ENCODE results near the gene TBC1D24. TPM values are rescaled to one million over a fixed set of nuclear protein-coding genes. Genes with fewer than 3 reads are reported as not detected.

Gene TBC1D24
- total and polyA plus RNA-seq, 2 donors (not counting 1 experiment from before 2014, with no cell fraction given), result 6.3 to 10.9 TPM

DNA sequence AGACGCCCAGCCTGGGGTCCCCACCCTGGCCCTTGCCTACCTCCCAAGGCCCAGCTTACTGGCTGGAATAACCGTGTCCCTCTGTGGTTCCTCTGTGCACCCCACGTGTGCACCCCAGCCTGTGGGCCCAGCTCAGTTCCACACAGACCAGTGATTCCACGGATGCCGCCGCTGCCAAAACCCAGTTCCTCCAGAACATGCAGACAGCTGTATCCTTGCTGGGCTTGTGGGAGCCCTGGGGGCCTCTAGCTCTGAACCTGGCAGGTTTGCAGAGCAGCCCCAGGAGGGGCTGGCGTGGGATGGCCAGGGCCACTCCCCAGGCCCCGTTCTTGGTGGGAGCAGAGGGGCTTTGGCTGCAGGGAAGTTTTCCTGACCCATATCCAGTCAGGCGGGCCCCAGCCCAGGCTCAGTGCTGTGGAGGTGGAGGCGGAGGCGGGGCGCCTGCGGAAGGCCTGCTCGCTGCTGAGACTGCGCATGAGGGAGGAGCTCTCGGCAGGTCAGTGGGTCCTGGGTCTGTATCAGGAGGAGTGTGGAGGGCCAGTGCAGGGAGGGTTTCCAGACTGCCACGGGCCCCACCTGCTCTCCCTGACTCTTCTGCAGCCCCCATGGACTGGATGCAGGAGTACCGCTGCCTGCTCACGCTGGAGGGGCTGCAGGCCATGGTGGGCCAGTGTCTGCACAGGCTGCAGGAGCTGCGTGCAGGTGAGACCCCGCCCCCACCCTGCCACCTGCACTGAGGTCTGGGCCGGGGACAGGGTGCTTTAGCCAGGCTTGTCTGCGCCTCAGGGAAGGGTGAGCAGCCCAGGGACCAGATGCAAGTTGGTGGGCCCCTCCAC lies 12.7 kb upstream of the TBC1D24 start:
- Histone ChIP-seq H3K4me1 (ENCODE audit: control insufficient read depth, extremely low read depth, insufficient read depth, low read length) (peaks cover 5% of the 10 kb centered on the region), H4K20me1 (ENCODE audit: control insufficient read depth, extremely low read depth, insufficient read depth, low read length) (no peaks in the 10 kb centered on the region), H2AFZ (ENCODE audit: low read length) (no peak overlapping the region), H3K79me2 (ENCODE audit: control insufficient read depth, insufficient read depth, low read length) (no peaks in the 10 kb centered on the region), H3K9me3 (ENCODE audit: control insufficient read depth, insufficient read depth, low read depth, low read length) (no peaks in the 10 kb centered on the region), H3K4me3 (replicated peaks in 1 of 4; ENCODE audit: control extremely low read depth in 1 of 4, insufficient read depth in 1 of 4, low read depth in 3 of 4, low read length in 4 of 4) (no peak overlapping the region), H3K9ac (ENCODE audit: insufficient read depth, low read length) (no peak overlapping the region), H3K36me3 (ENCODE audit: control insufficient read depth, insufficient read depth, low read length) (peaks cover 1% of the 10 kb centered on the region), H3K27me3 (ENCODE audit: control insufficient read depth, insufficient read depth, low read length) (no peaks in the 10 kb centered on the region), H3K27ac (ENCODE audit: insufficient read depth, low read length) (no peak overlapping the region), H3K4me2 (ENCODE audit: extremely low read depth, insufficient read depth, low read length) (no peak overlapping the region)
- no peak for DNase-seq (ENCODE audit: low read depth in 2 of 2)
- no peak for TF ChIP-seq EZH2 (IDR thresholded peaks at IDR 0.05; ENCODE audit: low read length, missing control alignments)

DNA sequence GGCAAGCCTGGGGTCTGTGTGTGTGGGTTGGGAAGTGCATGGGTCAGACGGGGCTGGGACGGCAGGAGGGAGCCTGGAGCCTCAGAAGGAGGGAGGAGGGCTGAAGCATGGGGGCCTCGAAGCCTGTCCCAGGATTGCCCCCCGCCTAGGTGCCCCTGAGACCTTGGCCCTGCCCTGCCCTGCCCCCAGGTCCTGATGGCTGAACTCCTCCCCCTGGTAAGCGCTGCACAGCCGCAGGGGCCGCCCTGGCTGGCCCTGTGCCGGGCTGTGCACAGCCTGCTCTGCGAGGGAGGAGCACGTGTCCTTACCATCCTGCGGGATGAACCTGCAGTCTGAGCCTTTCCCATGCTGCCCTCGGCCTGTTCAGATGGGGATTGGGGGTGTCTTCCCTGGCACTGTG lies 10.6 kb upstream of the TBC1D24 start:
- Histone ChIP-seq H3K27me3 (ENCODE audit: control insufficient read depth, insufficient read depth, low read length) (no peaks in the 10 kb centered on the region), H3K4me2 (ENCODE audit: extremely low read depth, insufficient read depth, low read length) (no peak overlapping the region), H4K20me1 (ENCODE audit: control insufficient read depth, extremely low read depth, insufficient read depth, low read length) (no peaks in the 10 kb centered on the region), H2AFZ (ENCODE audit: low read length) (no peak overlapping the region), H3K36me3 (ENCODE audit: control insufficient read depth, insufficient read depth, low read length) (no peaks in the 10 kb centered on the region), H3K79me2 (ENCODE audit: control insufficient read depth, insufficient read depth, low read length) (no peaks in the 10 kb centered on the region), H3K4me3 (replicated peaks in 1 of 4; ENCODE audit: control extremely low read depth in 1 of 4, insufficient read depth in 1 of 4, low read depth in 3 of 4, low read length in 4 of 4) (no peak overlapping the region), H3K9me3 (ENCODE audit: control insufficient read depth, insufficient read depth, low read depth, low read length) (no peaks in the 10 kb centered on the region), H3K4me1 (ENCODE audit: control insufficient read depth, extremely low read depth, insufficient read depth, low read length) (peaks cover 12% of the 10 kb centered on the region), H3K27ac (ENCODE audit: insufficient read depth, low read length) (no peak overlapping the region), H3K9ac (ENCODE audit: insufficient read depth, low read length) (no peak overlapping the region)
- no peak for TF ChIP-seq CTCF (conservative IDR thresholded peaks at IDR 0.05 in 1 of 2, IDR thresholded peaks at IDR 0.05 in 1 of 2; ENCODE audit: low read depth in 1 of 2, low read length in 2 of 2)
- TF ChIP-seq EZH2 (IDR thresholded peaks at IDR 0.05; ENCODE audit: low read length, missing control alignments), result no peak
- no peak for DNase-seq (ENCODE audit: low read depth in 2 of 2)

- no peak overlapping the region for H3K9ac ChIP-seq (ENCODE audit: insufficient read depth, low read length)
- peaks cover 9% of the 10 kb centered on the region for H3K4me1 ChIP-seq (ENCODE audit: control insufficient read depth, extremely low read depth, insufficient read depth, low read length)
- no peak overlapping the region for H2AFZ ChIP-seq (ENCODE audit: low read length)
- no peak overlapping the region for H3K4me3 ChIP-seq (replicated peaks in 1 of 4; ENCODE audit: control extremely low read depth in 1 of 4, insufficient read depth in 1 of 4, low read depth in 3 of 4, low read length in 4 of 4)
- H3K4me2 ChIP-seq (ENCODE audit: extremely low read depth, insufficient read depth, low read length), result no peak overlapping the region
- H3K36me3 ChIP-seq (ENCODE audit: control insufficient read depth, insufficient read depth, low read length), result no peaks in the 10 kb centered on the region
- H3K79me2 ChIP-seq (ENCODE audit: control insufficient read depth, insufficient read depth, low read length), result no peaks in the 10 kb centered on the region
- no peak for TF ChIP-seq EZH2 (IDR thresholded peaks at IDR 0.05; ENCODE audit: low read length, missing control alignments)
- peak in 1 of 2 donors; percentile 37 for TF ChIP-seq CTCF (conservative IDR thresholded peaks at IDR 0.05 in 1 of 2, IDR thresholded peaks at IDR 0.05 in 1 of 2; ENCODE audit: low read depth in 1 of 2, low read length in 2 of 2)
- no peak for DNase-seq (ENCODE audit: low read depth in 2 of 2)
- no peaks in the 10 kb centered on the region for H3K27me3 ChIP-seq (ENCODE audit: control insufficient read depth, insufficient read depth, low read length)
- H3K27ac ChIP-seq (ENCODE audit: insufficient read depth, low read length), result no peak overlapping the region
- no peaks in the 10 kb centered on the region for H3K9me3 ChIP-seq (ENCODE audit: control insufficient read depth, insufficient read depth, low read depth, low read length)
- no peaks in the 10 kb centered on the region for H4K20me1 ChIP-seq (ENCODE audit: control insufficient read depth, extremely low read depth, insufficient read depth, low read length)
Observed at GRCh38 chr16:2465653-2466415, 9.1 kb upstream of the TBC1D24 start.
